Spleen (tissue), 11 donors: ENCODE measurements around the gene KRT20. TPM values are rescaled to one million over a fixed set of nuclear protein-coding genes. Genes with fewer than 3 reads are reported as not detected.

ENCODE experiments used
- DNase-seq: peaks from one replicate; pipeline ENCODE4 v3.0.0-alpha.2; 2020
- H3K27ac ChIP-seq, 8 donors: fragments of 200-600 bp; sonication (generic) in 7 of 8; 1 replicate in 4 of 8; 2 replicates in 4 of 8; pipeline versions ENCODE4 v1.5.0 to v1.8.0; 2016 to 2021; ENCODE audit warnings: inconsistent platforms in 4 of 8, mild to moderate bottlenecking in 4 of 8, moderate library complexity in 1 of 8
- H3K27me3 ChIP-seq, 7 donors: fragments of 200-600 bp; sonication (generic) in 6 of 7; replicated peaks in 1 of 7; 1 replicate in 4 of 7; 2 replicates in 3 of 7; pipeline versions ENCODE4 v1.5.0 to v1.8.0; 2016 to 2021; ENCODE audit warnings: inconsistent platforms in 3 of 7, mild to moderate bottlenecking in 1 of 7
- H3K36me3 ChIP-seq, 6 donors: fragments of 200-600 bp; sonication (generic) in 5 of 6; 1 replicate in 4 of 6; 2 replicates in 2 of 6; pipeline versions ENCODE4 v1.5.0 to v1.8.0; 2016 to 2021; ENCODE audit warnings: inconsistent platforms in 2 of 6
- H3K4me1 ChIP-seq, 6 donors: fragments of 200-600 bp; sonication (generic) in 5 of 6; 1 replicate in 3 of 6; 2 replicates in 3 of 6; pipeline versions ENCODE4 v1.5.0 to v1.8.0; 2016 to 2021; ENCODE audit warnings: inconsistent platforms in 3 of 6
- H3K4me3 ChIP-seq, 8 donors: fragments of 200-600 bp; sonication (generic) in 7 of 8; 1 replicate in 4 of 8; 2 replicates in 4 of 8; pipeline versions ENCODE4 v1.5.0 to v1.8.0; 2016 to 2021; ENCODE audit warnings: inconsistent platforms in 4 of 8, mild to moderate bottlenecking in 4 of 8, moderate library complexity in 2 of 8
- H3K9me3 ChIP-seq, 8 donors: fragments of 200-600 bp; sonication (generic) in 7 of 8; 1 replicate in 4 of 8; 2 replicates in 4 of 8; pipeline versions ENCODE4 v1.5.0 to v1.8.0; 2016 to 2021; ENCODE audit warnings: inconsistent platforms in 4 of 8
- CTCF ChIP-seq, 11 experiments: fragments of 200-600 bp in 7 of 11; fragments of 450-650 bp in 4 of 11; sonication (generic) in 4 of 11; IDR thresholded peaks in 8 of 11; conservative IDR thresholded peaks in 3 of 11; 1 replicate in 7 of 11; 2 replicates in 4 of 11; pipeline versions ENCODE4 v1.4.0 to v1.8.0; 2016 to 2021; ENCODE audit warnings: antibody characterized with exemption in 11 of 11, inconsistent platforms in 4 of 11, mild to moderate bottlenecking in 1 of 11
- POLR2A ChIP-seq, 3 donors: fragments of 450-650 bp; IDR thresholded peaks; one replicate each; pipeline ENCODE4 v1.5.1; 2017; ENCODE audit warnings: antibody characterized with exemption in 3 of 3, mild to moderate bottlenecking in 1 of 3
- POLR2AphosphoS5 ChIP-seq, 3 donors: sonication (generic); formaldehyde crosslinking; IDR thresholded peaks; one replicate each; pipeline ENCODE4 v1.5.1; 2017; ENCODE audit warnings: antibody characterized with exemption in 3 of 3
- WGBS, 5 donors: extraction: QIAGEN DNeasy Blood & Tissue Kit in 3 of 5; methylation state at CpG; one replicate each; pipeline versions ENCODE4 v1.1.5 to v1.1.7; 2013 to 2018; 5-methylcytosine and 5-hydroxymethylcytosine counted together
- intact Hi-C: fragments of 100-400 bp; cut with DNase I; formaldehyde crosslinking; loops from one replicate; pipeline ENCODE4 v1.15.0; 2023; ENCODE audit warnings: low total_unique reads
- polyA plus RNA-seq, 3 donors: library from polyadenylated mRNA; stranded (reverse); fragments of 200-250 nt; gene quantifications; one replicate each; pipeline ENCODE4 v1.2.1, GENCODE V29; 2013
- total RNA-seq, 7 donors: library from RNA; depleted of rRNA in 3 of 7; stranded (reverse); fragments of >200 nt in 3 of 7; fragmentation: NEBNext Ultra II Directional in 4 of 7; extraction: Animal tissue kit (Norgen Biotek cat#: 25700) in 4 of 7; gene quantifications; one replicate each; pipeline versions ENCODE4 v1.1.0 to v1.2.1, GENCODE V29; 2016 to 2021
- donor health status: healthy with polysubstance abuse.
- donor health status: DM: no; HTN: no; CAD: no; lungs with moderate emphysema.
- donor health status: DM: no; HTN: no; CAD: no.
- donor health status: Bipolar disorder and iron deficiency.
- donor health status: healthy.
- donor health status: DM: no; HTN: no; CAD: no.
- donor health status: DM: yes; HTN: yes; CAD: no.

Gene KRT20
- total and polyA plus RNA-seq, 10 donors = 0.07 to 0.45 TPM; not detected in 8

GRCh38 chr17:40910441-40910841, 25.4 kb upstream of the KRT20 start:
- 74 to 90% (median 83%) methylated on average over 3 of the region's 3 CpGs for WGBS, 5 donors
- intact Hi-C loops = loop anchor here (2.0 kb wide), 1 partner anchor 410 kb away; no protein-coding TSS in a partner anchor
- TF ChIP-seq POLR2A (IDR thresholded peaks at IDR 0.05) (no peak), CTCF (IDR thresholded peaks at IDR 0.05 in 8 of 11, conservative IDR thresholded peaks at IDR 0.05 in 3 of 11) (no peak), POLR2AphosphoS5 (IDR thresholded peaks at IDR 0.05) (no peak)
- Histone ChIP-seq H3K4me3 (no peak overlapping the region), H3K36me3 (no peaks in the 10 kb centered on the region), H3K9me3 (no peaks in the 10 kb centered on the region), H3K4me1 (peaks cover 0 to 34% (median 11%) of the 10 kb centered on the region in 6 donors), H3K27ac (no peak overlapping the region), H3K27me3 (peaks cover 0 to 35% (median 10%) of the 10 kb centered on the region in 7 donors)
- DNase-seq = no peak

GRCh38 chr17:40909755-40910154, 24.7 kb upstream of the KRT20 start:
- DNase-seq = no peak
- H3K27me3 ChIP-seq = peaks cover 0 to 40% (median 10%) of the 10 kb centered on the region in 7 donors
- H3K36me3 ChIP-seq = no peaks in the 10 kb centered on the region
- intact Hi-C loops = loop anchor here (2.0 to 5.0 kb wide), 3 partner anchors 411 to 739 kb away; no protein-coding TSS in a partner anchor
- no peak for TF ChIP-seq POLR2A (IDR thresholded peaks at IDR 0.05)
- TF ChIP-seq POLR2AphosphoS5 (IDR thresholded peaks at IDR 0.05) = no peak
- TF ChIP-seq CTCF (IDR thresholded peaks at IDR 0.05 in 8 of 11, conservative IDR thresholded peaks at IDR 0.05 in 3 of 11) = no peak
- H3K4me3 ChIP-seq = no peak overlapping the region
- peaks cover 0 to 31% (median 9%) of the 10 kb centered on the region in 6 donors for H3K4me1 ChIP-seq
- H3K9me3 ChIP-seq = no peaks in the 10 kb centered on the region
- H3K27ac ChIP-seq = no peak overlapping the region
- 42 to 75% (median 52%) methylated on average over 4 of the region's 4 CpGs for WGBS, 5 donors

- TF ChIP-seq POLR2AphosphoS5 (IDR thresholded peaks at IDR 0.05) (no peak), CTCF (IDR thresholded peaks at IDR 0.05 in 8 of 11, conservative IDR thresholded peaks at IDR 0.05 in 3 of 11) (peak; percentile 62 to 80 (median 74))
- no peaks in the 10 kb centered on the region for H3K9me3 ChIP-seq
- DNase-seq = peak; percentile 85
- H3K4me1 ChIP-seq = peaks cover 0 to 31% (median 9%) of the 10 kb centered on the region in 6 donors
- H3K36me3 ChIP-seq = no peaks in the 10 kb centered on the region
- H3K27ac ChIP-seq = no peak overlapping the region
- no peak overlapping the region for H3K4me3 ChIP-seq
- intact Hi-C loops = loop anchor here (2.0 to 5.0 kb wide), 2 partner anchors 638 to 739 kb away; no protein-coding TSS in a partner anchor
- 0 to 1% (median 1%) methylated on average over 5 of the region's 5 CpGs for WGBS, 5 donors
- H3K27me3 ChIP-seq = peaks cover 0 to 40% (median 10%) of the 10 kb centered on the region in 7 donors
Measured at GRCh38 chr17:40909351-40909750, 24.3 kb upstream of the KRT20 start.

GRCh38 chr17:40906613-40907012, 21.6 kb upstream of the KRT20 start:
- no peak for DNase-seq
- H3K27ac ChIP-seq = no peak overlapping the region
- WGBS, 5 donors = 79 to 96% (median 91%) methylated on average over 4 of the region's 4 CpGs
- peaks cover 0 to 40% (median 10%) of the 10 kb centered on the region in 7 donors for H3K27me3 ChIP-seq
- TF ChIP-seq CTCF (IDR thresholded peaks at IDR 0.05 in 8 of 11, conservative IDR thresholded peaks at IDR 0.05 in 3 of 11) (no peak), POLR2A (IDR thresholded peaks at IDR 0.05) (no peak), POLR2AphosphoS5 (IDR thresholded peaks at IDR 0.05) (no peak)
- no peak overlapping the region for H3K4me3 ChIP-seq
- peaks cover 0 to 16% (median 7%) of the 10 kb centered on the region in 6 donors for H3K4me1 ChIP-seq
- no peaks in the 10 kb centered on the region for H3K9me3 ChIP-seq
- intact Hi-C loops = loop anchor here (5.0 kb wide), 1 partner anchor 641 kb away; no protein-coding TSS in a partner anchor
- no peaks in the 10 kb centered on the region for H3K36me3 ChIP-seq
